ENCODE data around the gene ZNF778. TPM values are rescaled to one million over a fixed set of nuclear protein-coding genes. Genes with fewer than 3 reads are reported as not detected.

ZNF778 gene
- total RNA-seq, 1 donor from 2014 or later, result 10.3 TPM

DNA sequence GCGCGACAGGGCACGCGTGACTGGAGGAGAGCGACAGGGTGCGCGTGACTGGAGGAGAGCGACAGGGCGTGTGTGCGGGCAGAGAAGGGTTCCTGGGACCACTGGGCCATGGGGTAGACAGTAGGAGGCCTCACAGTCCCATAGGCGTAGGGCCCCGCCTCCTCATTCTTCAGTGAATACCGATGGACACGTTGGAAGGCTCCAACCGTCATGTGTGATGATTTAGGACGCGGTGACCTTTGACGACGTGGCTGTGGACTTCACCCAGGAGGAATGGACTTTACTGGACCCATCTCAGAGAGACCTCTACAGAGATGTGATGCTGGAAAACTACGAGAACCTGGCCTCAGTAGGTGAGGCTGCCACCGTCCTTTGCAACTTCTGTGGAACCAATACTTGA is 5.4 kb downstream of the ZNF778 start:
- Histone ChIP-seq H3K36me3 (ENCODE audit: control insufficient read depth, insufficient read depth, low read length) (peaks cover 30% of the 10 kb centered on the region), H3K4me3 (ENCODE audit: low read depth, low read length) (no peak overlapping the region), H3K27me3 (ENCODE audit: control insufficient read depth, insufficient read depth, low read length) (no peaks in the 10 kb centered on the region)
- TF ChIP-seq, protein P1, sequence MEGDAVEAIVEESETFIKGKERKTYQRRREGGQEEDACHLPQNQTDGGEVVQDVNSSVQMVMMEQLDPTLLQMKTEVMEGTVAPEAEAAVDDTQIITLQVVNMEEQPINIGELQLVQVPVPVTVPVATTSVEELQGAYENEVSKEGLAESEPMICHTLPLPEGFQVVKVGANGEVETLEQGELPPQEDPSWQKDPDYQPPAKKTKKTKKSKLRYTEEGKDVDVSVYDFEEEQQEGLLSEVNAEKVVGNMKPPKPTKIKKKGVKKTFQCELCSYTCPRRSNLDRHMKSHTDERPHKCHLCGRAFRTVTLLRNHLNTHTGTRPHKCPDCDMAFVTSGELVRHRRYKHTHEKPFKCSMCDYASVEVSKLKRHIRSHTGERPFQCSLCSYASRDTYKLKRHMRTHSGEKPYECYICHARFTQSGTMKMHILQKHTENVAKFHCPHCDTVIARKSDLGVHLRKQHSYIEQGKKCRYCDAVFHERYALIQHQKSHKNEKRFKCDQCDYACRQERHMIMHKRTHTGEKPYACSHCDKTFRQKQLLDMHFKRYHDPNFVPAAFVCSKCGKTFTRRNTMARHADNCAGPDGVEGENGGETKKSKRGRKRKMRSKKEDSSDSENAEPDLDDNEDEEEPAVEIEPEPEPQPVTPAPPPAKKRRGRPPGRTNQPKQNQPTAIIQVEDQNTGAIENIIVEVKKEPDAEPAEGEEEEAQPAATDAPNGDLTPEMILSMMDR (IDR thresholded peaks at IDR 0.05; ENCODE audit: insufficient read depth, low read length, severe bottlenecking), result no peak
- FAIRE-seq (no peak), DNase-seq (ENCODE audit: low read depth) (no peak)

DNA sequence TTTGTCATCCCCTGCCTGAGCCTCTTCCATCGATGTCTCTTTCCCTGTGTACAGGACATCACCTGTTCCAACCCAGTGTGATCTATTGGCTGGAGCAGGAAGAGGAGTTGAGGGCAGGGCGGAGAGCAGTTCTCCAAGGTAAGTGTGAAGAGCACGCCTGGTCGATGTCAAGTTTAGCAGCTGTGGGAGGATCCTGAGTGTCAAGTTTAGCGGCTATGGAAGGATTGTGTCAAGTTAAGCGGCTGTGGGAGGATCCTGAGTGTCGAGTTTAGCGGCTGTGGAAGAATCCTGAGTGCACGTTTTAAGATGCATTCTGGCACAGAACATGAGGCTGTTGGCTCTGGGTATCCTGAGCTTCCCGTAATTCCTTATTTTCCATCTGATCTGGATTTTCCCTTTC is 7.2 kb downstream of the ZNF778 start:
- FAIRE-seq, result no peak
- Histone ChIP-seq H3K4me3 (ENCODE audit: low read depth, low read length) (no peak overlapping the region), H3K36me3 (ENCODE audit: control insufficient read depth, insufficient read depth, low read length) (peaks cover 30% of the 10 kb centered on the region), H3K27me3 (ENCODE audit: control insufficient read depth, insufficient read depth, low read length) (no peaks in the 10 kb centered on the region)
- TF ChIP-seq, protein P1 (IDR thresholded peaks at IDR 0.05; ENCODE audit: insufficient read depth, low read length, severe bottlenecking), result no peak
- no peak for DNase-seq (ENCODE audit: low read depth)

DNA sequence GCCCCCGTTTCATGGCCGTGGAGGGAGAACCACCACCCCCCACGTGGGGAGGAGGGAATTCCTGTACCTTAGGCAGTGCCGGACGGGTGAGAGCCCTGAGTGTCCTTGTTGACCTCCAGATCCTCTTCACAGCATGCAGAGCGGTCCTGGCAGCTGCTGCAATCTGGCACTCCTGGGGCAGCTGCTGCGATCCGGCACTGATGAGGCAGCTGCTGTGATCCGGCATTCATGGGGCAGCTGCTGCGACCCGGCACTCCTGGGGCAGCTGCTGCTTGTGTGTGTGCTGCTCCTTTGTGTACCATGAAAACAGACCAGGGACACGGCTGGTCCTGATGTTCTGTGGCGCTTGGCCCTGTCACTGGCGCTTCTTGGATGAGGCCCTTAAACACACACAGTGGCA is 12.8 kb downstream of the ZNF778 start:
- H3K4me3 ChIP-seq (ENCODE audit: low read depth, low read length), result no peak overlapping the region
- TF ChIP-seq, protein P1 (IDR thresholded peaks at IDR 0.05; ENCODE audit: insufficient read depth, low read length, severe bottlenecking), result no peak
- peaks cover 33% of the 10 kb centered on the region for H3K36me3 ChIP-seq (ENCODE audit: control insufficient read depth, insufficient read depth, low read length)
- no peak for DNase-seq (ENCODE audit: low read depth)
- no peaks in the 10 kb centered on the region for H3K27me3 ChIP-seq (ENCODE audit: control insufficient read depth, insufficient read depth, low read length)
- no peak for FAIRE-seq

DNA sequence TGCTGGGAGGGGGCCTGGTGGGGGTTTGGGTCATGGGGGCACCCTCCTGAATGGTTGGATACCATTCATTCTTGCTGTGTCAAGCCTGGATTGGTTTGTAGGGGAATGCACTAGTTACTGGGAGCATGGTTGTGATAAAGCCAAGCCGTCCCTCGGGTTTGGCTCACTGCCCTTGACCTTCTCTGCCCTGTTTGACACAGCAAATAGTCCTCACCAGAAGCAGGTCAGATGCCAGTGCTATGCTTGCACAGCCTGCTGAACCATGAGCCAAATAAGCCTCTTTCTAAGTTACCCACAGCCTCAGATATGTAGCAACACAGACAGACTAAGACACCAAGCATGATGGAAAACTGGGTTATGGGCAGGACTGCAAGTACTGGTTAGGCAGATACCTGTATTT is 14.6 kb downstream of the ZNF778 start:
- Histone ChIP-seq H3K36me3 (ENCODE audit: control insufficient read depth, insufficient read depth, low read length) (peaks cover 23% of the 10 kb centered on the region), H3K4me3 (ENCODE audit: low read depth, low read length) (no peak overlapping the region), H3K27me3 (ENCODE audit: control insufficient read depth, insufficient read depth, low read length) (no peaks in the 10 kb centered on the region)
- FAIRE-seq (no peak), DNase-seq (ENCODE audit: low read depth) (no peak)
- TF ChIP-seq, protein P1 (IDR thresholded peaks at IDR 0.05; ENCODE audit: insufficient read depth, low read length, severe bottlenecking), result no peak

DNA sequence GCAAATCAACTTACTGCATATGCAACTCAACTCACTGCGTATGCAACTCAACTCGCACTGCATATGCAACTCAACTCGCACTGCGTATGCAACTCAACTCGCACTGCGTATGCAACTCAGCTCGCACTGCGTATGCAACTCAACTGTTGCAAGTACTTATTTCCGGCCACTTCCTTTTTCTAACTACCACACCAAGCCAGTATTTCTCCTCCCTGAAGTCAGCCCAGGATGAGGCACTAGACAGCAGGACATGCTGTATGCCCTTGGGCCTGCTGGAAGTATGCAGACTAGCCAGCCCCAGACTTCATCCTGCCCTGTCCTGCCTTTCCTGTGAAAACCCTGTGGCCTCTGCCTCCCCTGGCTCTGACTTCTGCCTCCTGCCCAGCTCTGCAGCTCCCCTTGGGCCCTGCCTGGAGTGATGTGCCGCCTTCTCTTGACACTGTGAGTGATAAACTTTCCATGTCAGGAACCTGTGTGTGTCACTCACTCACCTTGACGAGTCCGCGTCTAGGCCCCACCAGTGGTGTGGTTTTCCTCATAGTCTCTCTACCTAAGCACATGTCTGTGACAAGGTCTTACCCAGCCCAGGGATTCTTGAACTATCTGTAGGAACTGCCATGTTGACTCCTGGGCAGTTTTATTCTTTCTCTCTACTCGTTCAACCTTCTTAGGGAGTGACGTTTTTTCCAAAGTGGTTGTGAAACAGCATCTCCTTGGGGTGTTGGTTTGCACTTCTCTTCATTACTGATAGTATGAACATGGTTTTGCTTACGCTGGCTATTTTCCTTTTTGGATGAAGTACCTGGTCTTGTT is 16.4 kb downstream of the ZNF778 start:
- no peak overlapping the region for H3K4me3 ChIP-seq (ENCODE audit: low read depth, low read length)
- TF ChIP-seq, protein P1 (IDR thresholded peaks at IDR 0.05; ENCODE audit: insufficient read depth, low read length, severe bottlenecking), result no peak
- no peaks in the 10 kb centered on the region for H3K27me3 ChIP-seq (ENCODE audit: control insufficient read depth, insufficient read depth, low read length)
- FAIRE-seq (no peak), DNase-seq (ENCODE audit: low read depth) (no peak)
- peaks cover 15% of the 10 kb centered on the region for H3K36me3 ChIP-seq (ENCODE audit: control insufficient read depth, insufficient read depth, low read length)

DNA sequence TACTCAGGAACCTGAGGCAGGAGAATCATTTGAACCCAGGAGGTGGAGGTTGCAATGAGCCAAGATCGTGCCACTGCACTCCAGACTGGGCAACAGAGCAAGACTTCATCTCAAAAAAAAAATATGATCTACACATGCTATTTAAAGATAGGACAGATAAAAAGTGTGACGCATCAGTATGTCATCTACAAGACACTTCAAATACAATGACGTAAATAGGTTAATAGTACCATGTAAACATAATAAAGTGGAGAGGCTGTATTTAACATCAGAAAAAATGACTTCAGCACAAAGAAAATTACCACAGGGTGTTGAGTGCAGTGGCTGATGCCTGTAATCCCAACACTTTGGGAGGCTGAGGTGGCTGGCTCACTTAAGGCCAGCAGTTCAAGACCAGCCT is 20.2 kb downstream of the ZNF778 start:
- FAIRE-seq, result no peak
- peaks cover 7% of the 10 kb centered on the region for H3K36me3 ChIP-seq (ENCODE audit: control insufficient read depth, insufficient read depth, low read length)
- H3K4me3 ChIP-seq (ENCODE audit: low read depth, low read length), result no peak overlapping the region
- TF ChIP-seq, protein P1 (IDR thresholded peaks at IDR 0.05; ENCODE audit: insufficient read depth, low read length, severe bottlenecking), result no peak
- peak; percentile 12 for DNase-seq (ENCODE audit: low read depth)
- no peaks in the 10 kb centered on the region for H3K27me3 ChIP-seq (ENCODE audit: control insufficient read depth, insufficient read depth, low read length)

Measured in bronchial epithelial cell (primary cell).